Activated CD4-positive, alpha-beta T cell treated with anti-CD3 and anti-CD28 coated beads for 24 hours (primary cell): ENCODE measurements around the gene NECTIN1.
A peak's percentile ranks its signal among the peaks of the same experiment; 100 is the strongest.

Experiments used
- DNase-seq, 2 donors: peaks; one replicate each; pipeline ENCODE4 v3.0.0-alpha.2; 2020; ENCODE audit warnings: low read depth in 2 of 2

Gene NECTIN1

DNA sequence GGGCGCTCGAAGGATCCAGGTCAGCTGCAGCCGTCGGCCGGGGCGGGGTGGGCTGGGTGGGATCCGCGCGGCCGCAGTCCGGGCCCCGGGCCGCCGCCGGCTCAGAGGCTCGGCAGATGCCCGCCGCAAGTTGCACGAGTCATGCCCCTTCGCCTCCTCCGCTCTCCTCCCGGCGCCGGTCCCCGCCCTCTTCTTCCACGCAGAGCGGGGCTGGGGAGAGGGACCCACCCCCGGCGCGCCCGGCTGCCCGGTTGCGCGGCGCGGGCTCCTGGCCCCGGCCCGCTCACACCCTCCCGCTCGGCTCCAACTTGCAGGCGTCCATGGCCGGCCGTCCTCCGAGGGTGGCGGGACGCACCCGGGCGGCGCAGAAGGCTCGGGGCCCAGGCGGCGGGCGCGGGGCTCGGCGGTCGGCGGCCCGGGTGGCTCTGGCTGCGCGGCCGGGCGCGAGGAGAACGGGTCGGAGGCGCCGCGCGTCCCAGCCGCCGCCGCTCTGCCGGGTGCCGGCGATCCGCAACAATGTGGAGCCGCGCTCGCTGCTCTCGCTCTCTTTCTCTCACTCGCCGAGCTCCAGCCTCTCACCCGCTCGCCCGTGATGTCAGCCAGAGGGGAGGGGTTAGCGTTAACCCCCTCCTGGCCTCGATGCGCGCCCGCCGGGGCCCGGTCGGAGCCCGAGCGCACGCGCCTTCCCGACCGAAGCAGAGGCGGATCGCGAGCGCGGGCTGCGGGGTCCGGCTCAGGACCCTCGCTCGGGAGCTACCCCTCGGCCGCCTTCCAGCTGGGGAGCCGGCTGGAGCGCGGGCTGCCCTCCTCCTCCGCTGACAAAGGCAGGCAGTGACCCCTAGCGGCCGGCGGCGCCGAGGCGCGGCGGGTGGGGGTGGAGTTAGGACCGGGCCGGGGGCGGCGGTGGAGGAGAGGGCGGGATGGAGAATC is at the start of gene NECTIN1:
TSS of gene NECTIN1 (minus strand) at position 550 of the 930 bp plus-strand sequence. CDS start 647 bp downstream, outside the sequence.
- DNase-seq = peak; percentile 77 to 81

DNA sequence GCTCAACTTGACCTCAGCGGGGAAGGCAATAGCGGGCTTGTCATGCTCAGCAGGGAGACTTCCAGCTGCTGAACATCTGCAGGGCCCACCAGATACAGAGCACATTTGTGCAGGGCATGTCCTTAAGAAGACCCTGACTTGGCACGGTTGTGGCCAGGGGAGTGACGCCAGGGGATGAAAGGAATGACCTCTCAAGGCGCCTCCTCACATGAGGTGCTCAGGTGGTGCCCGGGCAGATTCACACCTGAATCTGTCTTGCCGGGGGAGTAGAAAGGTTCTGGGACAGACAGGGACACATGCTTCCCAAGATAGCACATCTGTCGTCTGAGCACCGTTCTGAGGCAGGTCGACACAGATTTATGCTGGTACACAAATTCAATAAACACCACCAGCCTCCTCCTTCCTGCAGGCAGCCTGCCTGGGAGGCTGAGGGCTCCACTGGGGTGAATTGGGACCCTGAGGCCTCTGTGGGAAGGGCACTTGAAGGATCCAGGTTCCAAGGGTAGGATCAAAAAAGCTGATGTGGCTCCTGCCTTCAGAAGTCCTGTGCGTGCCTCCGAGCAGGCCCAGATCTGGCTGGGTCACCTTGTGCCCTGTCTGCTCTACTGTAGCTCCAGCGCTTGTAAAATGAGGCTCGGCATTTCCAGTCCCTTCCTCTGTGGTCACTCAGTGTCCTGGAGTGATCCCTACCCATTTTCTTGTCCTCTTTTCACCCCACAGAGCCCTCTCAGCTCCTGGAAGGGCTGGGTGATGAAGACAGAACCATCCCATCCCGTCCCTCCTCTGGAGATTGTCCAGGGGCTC is 49.6 kb upstream of the NECTIN1 start:
- DNase-seq = no peak

GRCh38 chr11:119777940-119778339 is 48.9 kb upstream of the NECTIN1 start:
- no peak for DNase-seq

DNA sequence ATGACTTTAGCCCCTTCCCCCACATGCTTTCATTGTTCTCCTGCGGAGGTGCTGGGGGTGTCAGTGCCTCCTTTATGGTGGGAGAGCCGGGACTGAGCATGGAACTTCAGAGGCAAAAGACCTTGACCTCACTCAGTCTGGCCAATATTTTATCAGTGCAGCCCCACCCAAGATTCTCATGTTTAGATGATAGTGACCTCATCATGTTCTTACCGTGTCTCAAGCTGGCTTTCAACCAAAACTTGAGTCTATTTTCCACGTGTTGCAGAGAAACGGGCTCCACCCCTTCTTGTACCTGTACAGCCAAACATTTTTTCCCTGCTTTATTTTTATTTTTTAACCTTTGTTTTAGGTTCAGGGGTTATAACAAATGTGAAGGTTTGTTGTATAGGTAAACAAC is 47.7 kb upstream of the NECTIN1 start:
- DNase-seq = no peak

DNA sequence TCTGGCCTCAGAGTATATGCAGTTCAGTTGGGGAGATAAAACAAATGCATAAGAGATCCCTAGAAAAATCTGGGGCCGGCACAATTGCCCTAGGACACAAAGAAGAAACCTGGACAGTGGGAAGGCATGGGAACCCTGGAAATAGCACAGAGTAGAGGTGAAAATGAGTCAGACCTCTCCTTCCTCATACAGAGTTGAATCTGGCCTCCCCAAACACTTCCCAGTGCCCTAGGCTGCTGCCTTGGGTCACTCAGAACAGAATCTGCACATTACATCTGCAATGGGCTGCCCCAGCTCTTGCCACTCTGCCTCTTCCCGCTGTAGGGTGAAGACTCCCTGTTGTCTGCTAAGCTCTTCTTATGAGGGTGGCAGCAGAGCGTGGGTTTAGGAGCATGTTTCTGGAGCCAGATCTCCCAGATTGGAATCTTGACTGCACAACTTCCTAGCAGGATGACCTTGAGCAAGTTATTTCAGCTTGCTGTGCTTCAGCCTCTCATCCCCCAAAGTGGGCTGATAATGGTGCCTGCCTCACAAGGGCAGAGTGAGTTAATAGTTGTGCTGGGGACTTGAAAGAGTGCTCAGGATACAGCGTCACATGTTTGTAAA is 47.1 kb upstream of the NECTIN1 start:
- DNase-seq = no peak

GRCh38 chr11:119774172-119774763 is 45.3 kb upstream of the NECTIN1 start:
- DNase-seq = no peak

DNA sequence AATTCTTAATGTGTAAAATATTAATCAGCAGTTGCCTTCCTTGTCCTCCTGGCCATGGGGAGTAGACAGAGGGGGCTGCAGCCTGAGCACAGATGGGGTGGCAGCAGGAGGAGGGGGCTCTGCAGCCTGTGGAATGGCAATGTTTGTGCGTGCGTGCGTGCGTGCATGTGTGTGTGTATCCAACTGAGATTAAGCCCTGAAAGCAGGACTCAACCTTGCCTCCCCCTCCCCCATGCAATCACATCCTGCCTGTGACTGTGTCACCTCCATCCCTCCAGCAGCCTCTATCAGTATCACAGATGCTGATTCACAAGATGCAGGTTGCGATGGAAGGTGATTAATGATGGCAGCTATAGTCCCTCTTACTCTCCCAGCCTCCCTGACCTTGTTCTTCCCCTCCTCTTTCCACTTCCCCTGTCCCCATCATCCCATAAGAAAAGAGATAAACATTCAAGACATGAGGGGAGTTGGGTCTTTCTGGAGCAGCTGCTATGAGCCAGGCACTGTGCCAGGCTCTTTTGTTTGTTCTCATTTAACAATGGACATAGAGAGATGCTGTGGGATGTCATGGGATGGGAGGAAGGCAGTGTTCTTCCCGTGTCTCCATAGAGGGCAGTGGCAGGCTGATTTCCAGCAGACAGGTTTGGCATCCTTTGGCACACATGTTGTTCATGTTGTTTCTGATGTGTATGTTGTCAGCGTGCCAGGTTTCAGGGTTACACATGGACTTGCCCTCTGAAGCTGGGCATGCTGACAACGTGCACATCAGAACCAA is 43.8 kb upstream of the NECTIN1 start:
- no peak for DNase-seq

- DNase-seq = no peak
Observed at GRCh38 chr11:119772076-119772475, 43.1 kb upstream of the NECTIN1 start.

- no peak for DNase-seq
Observed at GRCh38 chr11:119771172-119771770, 42.3 kb upstream of the NECTIN1 start.

DNA sequence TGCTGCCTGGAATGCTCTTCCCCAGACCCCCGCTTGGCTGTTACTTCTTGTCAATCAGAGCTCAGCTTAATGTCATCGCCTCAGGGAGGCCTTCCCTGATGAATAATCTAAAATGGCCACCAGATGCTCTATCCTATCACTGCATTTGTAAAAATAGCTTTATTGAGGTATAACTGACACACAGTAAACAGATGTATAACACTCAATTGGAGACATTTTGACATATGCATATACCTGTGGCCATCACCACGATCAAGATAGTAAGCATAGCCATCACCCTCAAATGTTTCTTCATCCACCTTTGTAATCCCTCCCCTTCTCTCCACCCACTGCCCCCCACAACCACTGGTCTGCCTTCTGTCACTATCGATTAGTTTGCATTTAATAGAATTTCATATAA is 36.6 kb upstream of the NECTIN1 start:
- no peak for DNase-seq

DNA sequence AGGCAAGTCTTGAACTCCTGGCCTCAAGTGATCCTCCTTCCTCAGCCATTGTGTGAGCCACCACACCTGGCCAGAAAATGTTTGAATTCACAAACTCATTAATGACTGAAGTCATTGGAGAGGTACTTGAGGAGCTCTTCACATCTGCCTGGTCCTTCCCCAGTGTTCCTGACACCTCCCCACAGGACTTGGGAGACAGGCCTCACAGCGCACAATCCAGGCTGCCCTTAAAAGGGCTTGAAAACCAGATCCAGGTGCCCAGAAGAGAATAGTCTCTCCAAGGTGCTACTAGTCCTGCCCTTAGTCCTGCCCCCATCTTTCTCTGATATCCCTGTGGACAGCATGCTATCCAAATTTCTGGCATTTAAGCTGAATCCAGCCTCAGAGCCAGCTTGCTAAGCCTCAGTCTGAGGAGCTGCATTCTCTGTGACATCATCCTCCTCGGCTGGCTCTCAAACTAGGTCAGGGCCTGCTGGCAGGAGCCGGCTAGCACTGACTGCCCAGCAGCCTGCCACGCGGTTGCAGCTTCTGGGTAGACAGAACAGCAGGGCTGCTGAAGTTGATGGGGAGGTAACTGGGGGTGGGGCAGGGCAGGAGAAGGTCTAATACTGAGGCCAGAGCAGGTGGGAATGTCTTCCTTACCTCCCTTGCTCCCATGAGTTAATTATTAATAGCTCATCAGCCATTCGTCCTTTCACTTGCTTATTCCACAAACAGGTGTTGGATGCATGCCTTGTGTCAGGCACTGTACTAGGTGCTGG is 35.3 kb upstream of the NECTIN1 start:
- no peak for DNase-seq

DNA sequence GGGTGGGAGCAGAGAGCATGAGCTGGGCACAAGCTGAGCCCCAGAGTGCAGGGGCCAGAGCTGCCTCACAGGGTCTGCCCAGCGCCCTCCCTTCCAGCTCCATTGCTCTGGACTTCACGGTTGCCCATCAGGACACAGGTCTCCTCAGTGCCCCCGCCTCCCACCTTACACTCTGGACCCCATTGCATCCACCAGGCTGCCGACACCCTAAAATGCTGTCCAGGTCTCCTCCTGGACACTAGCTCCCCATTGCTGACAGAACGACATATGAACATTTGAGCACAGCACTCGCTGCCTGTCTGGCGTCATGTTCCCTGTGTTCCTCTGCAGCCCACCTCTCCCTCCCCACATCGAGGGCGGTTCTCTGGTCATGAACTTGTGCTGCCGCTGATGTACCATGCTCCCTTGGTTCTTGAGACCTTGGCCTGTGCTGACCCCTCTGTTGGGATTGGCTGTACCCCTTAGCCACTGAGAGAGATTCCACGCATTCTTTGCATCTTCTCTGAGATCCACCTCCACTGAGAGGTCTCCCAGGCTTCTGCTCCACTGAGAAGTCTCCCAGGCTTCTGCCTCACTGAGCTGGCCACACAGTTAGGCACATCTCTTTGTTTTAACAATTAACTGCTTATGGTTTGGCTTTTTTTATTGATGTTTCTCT is 34.2 kb upstream of the NECTIN1 start:
- no peak for DNase-seq

GRCh38 chr11:119759747-119760412 is 30.9 kb upstream of the NECTIN1 start:
- no peak for DNase-seq

GRCh38 chr11:119759324-119759723 is 30.3 kb upstream of the NECTIN1 start:
- DNase-seq = no peak

DNA sequence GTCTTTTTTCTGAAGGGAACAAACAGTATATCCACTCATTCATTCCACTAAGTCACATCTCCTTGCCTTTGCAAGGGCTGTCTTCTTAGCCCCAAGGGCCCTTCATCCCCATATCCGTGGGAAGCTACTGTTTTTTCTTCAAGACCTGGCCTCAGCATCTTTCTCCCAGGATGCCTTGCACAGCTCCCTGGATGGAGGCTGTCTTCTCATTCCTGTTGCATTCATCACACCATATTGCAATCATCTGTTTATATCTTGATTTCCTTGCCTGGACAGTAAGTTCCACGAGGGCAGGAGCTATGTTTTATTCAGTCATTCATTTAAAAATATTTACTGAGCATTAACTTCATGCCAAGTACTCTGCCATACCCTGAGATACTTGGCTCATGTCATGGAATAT is 29.3 kb upstream of the NECTIN1 start:
- no peak for DNase-seq

DNA sequence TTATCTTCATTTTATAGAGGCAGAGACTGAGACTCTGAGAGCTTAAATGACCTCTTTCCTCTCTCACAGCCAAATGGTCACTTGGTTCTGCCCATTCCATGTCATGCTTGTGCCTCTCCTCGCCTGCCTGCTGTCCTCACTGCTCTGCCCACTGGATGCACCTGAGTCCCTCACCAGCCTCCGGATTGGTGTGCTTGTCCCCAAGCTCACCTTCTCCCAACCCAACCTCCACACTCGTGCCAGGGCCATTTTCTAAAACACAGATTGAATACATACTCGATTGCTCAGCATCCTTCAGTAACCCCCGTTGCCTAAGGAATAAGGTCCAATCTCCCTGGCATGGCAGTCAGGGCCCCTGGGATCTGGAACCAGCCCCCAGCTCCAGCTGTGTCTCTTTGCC is 28.4 kb upstream of the NECTIN1 start:
- no peak for DNase-seq

DNA sequence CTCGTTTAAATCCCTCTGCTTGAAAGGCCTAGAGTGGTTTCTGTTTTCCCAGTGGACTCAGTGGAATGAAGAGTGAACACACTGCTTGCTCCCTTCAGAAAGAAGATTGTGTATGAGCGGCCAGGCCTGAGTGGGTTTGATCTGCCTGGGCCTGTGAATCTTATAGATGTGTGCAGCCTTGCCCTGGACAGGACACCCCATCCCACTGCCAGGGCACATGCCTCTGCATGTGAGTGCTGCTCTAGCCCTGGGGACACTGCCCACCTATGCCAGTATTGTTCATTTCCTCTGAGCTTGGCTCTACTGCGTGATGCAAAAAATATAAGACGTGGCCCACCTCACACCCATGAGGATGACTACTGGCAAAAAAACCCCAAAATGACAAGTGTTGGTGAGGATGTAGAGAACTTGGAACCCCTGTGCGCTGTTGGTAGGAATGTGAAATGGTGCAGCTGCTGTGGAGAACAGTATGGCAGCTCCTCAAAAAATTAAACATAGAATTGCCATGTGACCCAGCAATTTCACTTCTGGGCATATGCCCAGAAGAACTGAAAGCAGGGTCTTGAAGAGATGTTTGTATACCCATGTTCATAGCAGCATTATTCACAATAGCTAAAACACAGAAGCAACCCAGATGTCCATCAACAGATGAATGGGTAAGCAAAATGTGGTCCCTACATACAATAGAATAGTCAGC is 27.3 kb upstream of the NECTIN1 start:
- DNase-seq = no peak

DNA sequence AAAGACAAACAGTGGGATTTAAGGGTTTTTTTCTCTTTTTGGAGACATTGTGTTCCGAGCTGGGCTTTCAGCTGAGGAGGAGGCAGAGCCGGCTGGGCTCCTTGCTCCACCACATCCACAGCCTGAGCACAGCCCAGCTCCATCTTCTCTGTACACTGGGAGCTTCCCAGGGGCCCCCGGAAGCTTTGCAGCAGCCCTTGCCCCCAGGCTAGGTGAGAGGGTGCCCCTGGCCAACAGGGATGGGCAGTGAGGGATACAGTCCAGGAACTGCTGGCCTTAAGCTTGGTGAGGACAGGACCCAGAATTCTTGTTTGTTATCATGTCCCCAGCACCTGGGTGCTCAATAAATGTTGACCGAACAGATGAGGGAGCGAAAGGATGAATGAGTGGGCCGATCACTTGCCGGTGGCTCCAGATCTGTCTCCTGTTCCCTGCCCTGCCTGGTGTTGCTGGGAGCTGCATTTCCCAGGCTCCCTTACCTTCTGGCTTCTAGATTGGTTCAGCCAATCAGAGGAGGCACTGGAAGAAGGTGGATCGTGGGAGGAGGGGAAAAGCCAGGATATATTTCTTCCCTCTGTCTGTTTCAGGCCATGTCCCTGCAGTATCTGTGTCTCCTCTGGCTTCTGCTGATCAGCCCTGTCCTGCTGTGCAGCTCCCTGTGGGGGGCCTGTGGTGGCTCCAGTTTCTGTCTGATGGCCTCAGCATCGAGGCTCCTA is 26.5 kb upstream of the NECTIN1 start:
- no peak for DNase-seq
